EH (cell line): ENCODE results near the gene F2R.
A peak's percentile ranks its signal among the peaks of the same experiment; 100 is the strongest.
"Not testable (repeated sequence)": the region's sequence is repeated elsewhere in the genome, so short reads cannot be mapped to it uniquely, and the experiment has no call there.

Source experiments
- DNase-seq: peaks from one replicate; pipeline ENCODE4 v3.0.0-alpha.2; 2015; ENCODE audit warnings: low read depth

The F2R gene

DNA sequence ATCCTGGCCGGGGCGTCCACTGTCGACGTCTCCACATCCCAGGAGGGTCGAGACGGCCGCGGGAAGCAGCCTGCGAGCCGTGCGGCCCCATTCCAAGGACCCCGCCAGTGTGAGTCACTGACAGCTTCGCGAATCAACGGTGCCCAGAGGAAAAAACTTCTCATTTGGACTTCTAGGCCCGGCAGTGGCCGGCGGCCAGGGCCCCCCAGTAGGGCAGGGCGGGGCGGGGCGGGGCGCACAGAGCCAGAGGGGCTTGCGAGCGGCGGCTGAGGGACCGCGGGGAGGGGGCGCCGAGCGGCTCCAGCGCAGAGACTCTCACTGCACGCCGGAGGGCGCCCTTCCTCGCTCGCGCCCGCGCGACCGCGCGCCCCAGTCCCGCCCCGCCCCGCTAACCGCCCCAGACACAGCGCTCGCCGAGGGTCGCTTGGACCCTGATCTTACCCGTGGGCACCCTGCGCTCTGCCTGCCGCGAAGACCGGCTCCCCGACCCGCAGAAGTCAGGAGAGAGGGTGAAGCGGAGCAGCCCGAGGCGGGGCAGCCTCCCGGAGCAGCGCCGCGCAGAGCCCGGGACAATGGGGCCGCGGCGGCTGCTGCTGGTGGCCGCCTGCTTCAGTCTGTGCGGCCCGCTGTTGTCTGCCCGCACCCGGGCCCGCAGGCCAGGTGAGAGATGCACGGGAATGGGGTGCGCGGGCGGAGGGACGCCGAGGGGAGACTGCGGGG is at the start of gene F2R:
Gene F2R, plus strand, starts transcription at position 391 of the 720 bp plus-strand sequence. Its CDS starts 182 bp downstream, at position 573.
- peak; percentile 66 for DNase-seq

DNA sequence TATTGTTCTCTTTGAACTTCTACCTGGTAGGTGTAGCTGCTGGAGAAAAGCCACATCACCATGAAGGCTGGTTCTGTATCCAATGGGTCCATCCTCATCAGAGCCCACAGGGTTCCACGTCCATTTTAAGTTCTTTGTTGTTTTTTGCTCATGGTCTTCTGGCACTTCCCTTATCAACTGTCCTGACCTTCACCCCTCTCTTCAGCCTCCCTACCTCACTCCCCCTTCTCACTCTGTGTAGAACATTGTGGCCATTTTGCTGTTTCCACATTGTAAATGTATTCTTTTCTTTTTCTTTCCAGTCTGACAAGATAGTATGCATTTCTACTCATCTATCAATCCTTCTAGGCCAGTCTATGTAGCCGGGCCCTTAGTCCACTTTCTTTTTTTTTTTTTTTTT is 48.4 kb upstream of the F2R start:
- DNase-seq = no peak

DNA sequence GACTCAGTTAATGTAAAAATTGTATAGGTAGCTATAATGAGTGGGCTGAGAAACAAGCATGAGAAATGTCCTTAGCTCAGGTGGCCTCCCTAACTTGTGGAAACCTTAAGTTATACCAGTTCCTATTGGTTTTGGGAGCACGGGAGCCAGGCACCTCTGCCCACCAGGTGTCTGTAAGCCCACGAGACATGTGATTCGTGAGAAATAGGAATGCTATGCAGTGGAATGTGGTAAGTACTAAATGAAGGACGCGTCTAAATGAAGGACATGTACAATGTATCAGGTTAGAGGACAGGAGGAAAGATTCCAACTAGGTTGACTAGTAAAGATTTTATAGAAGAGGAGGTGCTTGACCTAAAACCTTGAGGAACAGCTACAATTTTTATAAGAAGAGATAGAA is 46.7 kb upstream of the F2R start:
- no peak for DNase-seq

- DNase-seq = no peak
Measured at GRCh38 chr5:76670508-76670907, 45.4 kb upstream of the F2R start.

GRCh38 chr5:76672242-76672641 is 43.7 kb upstream of the F2R start:
- DNase-seq = no peak

DNA sequence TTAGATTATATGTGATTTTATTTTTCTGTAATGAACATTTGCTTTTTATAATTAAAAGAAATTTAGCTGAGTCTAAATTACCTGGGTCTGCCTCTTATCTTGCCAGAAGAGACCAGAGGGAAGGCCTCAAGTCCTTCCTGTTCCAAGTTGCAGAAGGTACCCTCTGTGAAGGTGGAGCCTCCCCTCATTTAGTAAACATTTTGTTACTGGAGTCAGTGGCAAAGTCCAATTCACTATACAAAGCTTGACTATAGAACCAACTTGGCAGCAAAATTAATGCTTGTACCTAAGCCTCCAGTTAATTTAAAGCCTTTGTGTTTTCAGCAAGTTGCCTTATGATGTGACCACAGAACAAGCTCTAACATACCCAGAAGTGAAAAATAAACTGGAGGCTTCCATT is 42.8 kb upstream of the F2R start:
- no peak for DNase-seq

DNA sequence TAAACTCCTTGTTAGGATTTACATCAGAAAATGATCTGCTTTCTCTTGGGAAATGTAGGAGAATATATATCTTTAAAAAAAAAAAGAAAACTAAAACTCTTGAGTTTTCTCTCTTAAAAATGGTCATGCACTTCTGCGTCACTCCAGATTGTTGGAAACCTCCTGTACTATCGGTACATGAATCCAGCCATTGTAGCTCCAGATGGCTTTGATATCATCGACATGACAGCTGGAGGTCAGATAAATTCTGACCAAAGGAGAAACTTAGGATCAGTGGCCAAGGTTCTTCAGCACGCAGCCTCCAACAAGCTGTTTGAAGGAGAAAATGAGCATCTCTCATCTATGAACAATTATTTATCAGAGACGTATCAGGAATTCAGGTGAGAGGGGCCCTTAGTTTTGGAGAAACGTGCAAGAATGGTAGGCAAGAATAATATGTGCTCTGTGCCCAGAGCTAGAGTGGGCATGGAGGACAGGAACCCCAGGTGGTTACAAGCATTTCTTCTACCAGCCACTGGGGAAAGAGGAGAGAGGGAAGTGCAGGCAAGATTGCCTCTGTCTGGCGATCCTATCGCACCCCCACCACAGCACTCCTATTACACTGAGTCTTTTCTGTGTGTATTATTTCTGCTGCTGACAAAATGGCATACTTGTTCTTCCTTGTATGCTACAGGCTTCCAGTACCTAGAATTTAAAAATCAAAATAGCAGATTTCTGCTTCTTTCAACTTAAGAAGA is 41.4 kb upstream of the F2R start:
- DNase-seq = no peak

- no peak for DNase-seq
Measured at GRCh38 chr5:76675364-76675763, 40.6 kb upstream of the F2R start.

DNA sequence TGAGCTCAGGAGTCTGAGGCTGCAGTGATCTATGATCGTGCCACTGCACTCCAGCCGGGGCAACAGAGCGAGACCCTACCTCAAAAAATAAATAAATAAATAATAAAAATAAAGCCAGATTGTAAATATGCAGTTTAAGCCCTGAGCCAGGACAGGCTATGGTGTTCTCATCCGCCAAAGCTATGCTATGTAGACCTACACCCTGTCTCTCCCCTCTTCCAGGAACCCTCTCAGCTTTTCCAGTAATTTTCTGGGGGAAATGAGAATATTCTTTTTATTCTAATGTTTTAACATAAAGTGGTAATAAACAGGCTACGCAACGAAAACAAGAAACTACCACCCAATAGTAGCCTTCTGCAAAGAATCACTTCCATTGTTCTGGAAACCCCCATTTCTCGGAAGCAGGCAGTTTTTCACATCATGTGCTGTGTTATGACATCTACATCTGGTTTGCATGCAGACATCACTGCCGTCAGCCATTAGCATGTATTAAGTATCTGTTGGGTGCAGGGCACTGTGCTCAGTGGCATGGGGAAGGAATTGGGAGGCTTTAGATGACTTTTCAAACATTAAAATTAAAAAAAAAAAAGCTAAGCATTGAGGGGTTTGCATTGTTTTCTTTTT is 38.0 kb upstream of the F2R start:
- DNase-seq = no peak

DNA sequence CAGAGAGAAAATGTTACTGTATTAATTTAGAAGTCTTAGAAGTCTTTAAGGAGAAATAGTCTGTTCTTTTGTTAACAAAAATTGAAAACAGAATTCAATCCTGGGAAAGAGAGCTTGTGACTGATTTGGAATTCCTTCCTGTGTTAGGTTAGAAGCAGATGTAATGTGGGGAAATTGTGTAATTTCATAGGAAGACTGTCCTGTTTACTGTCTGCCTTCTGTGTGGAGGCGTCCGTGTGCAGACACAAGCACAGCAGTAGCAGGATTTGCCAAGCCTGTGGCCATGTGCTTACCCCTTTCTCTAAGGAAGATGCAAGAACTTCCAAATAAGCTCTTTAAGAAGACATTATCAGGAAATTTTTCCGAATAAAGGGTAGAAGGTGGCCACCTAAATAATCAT is 36.7 kb upstream of the F2R start:
- DNase-seq = peak; percentile 43

- DNase-seq = not testable (repeated sequence)
Measured at GRCh38 chr5:76680826-76681225, 35.1 kb upstream of the F2R start.

- DNase-seq = no peak
Measured at GRCh38 chr5:76681287-76681686, 34.6 kb upstream of the F2R start.

- peak; percentile 16 for DNase-seq
Measured at GRCh38 chr5:76682387-76682786, 33.5 kb upstream of the F2R start.

DNA sequence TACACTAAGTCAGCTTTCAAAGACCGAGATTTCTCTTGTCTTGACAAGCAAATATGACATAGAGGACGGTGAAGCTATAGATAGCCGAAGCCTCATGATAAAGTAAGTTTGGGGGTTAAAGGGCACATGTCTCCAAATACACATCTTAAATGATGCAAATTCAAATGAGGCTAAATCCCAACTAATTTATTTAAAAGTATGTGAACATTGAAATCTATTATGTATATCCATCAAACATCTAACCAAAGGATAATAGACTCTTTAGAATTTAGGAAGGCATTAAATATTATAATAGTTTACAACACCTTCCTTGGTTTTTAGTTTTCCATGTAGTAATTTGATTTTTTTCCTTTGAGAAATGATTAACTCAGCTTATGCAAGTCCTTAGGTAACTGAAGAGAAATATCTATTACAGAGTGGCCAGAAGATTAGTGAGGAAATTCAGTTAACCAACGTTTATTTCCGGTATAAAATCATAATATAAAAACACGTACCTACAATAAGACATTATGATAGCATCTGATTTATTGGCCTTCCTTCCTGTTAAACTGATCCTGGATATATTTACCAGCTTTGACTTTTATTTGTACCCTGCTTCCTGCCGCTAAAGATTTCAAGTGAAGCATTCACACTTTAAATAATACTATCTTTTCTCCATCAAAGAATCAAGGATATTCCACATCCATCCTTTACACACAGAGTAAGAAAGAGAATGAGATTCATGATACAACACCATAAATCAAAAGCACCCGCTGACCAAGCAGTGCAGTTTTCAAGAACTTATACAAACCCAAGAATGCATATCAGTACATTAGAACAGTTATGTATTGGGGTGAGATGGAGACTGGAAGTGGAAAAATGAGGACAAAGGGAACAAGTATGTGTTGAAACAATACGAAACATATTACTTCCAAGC is 31.9 kb upstream of the F2R start:
- DNase-seq = no peak

- peak; percentile 39 for DNase-seq
Measured at GRCh38 chr5:76684756-76685519, 31.0 kb upstream of the F2R start.

DNA sequence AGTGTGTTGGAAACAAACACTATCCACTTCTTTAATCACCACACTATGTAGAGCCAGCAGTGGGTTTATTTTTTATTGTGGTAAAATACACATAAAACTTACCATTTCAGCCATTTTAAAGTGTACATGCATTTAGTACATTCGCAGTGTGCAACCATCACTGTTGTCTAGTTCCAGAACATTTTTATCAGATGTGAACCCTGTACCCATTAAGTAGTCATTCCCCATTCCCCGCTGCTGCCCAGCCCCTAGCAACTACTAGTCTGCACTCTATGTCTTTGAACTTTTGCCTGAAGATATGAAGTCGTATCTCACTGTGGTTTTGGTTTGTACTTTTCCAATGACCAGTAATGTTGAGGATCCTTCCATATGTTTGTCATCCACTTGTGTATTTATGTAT is 30.2 kb upstream of the F2R start:
- DNase-seq = no peak

DNA sequence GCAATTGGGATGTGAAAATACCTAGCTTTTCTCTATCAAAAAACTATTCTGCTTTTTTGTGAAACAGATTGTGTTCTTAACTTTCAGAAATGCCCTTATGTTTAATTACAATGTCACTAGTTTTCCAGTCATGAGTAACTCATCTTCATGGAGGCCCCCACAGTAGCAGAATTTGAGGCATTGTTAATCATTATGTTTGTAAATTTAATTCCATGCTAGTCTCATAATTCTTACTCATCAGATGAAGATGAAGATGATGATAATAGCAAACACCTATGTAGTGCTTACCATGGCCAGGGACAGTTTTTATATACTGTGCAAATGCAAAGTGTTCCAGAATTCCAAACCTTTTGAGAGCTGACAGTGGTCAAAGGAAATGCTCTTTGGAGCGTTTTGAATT is 27.7 kb upstream of the F2R start:
- peak; percentile 15 for DNase-seq

- peak; percentile 87 for DNase-seq
Measured at GRCh38 chr5:76688836-76689235, 27.1 kb upstream of the F2R start.

DNA sequence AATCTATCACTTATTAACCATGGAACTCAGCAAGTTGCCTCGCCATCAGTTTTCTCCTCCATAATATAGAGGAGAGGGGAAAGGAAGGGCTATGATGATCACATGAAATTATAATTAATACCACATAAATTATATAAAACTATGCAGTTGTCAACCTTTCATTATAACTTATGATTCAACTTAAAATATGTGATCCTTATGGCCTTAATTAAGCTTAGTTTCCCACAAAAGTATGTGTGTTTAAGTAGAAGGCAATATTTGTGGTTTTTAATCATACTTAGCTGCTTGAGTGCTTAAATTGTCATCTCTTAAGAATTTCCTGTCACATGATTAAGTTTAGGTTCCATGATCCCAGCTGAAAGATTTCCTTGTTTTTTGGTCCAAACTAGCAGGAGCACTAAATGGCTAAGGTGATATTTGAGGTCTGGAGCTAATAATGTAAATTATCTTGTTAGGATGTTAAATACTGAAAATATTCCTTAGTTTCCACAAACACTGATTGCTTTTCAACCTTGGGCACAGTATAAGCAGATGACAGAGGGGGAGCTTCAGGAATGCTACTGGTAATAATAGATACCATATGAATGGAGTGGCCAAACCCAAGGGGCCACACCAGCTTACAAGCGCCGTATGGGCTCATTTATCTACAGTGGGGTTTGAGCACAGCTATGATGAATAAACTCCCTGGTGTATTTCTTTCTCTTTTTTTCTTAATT is 26.4 kb upstream of the F2R start:
- DNase-seq = peak; percentile 97

DNA sequence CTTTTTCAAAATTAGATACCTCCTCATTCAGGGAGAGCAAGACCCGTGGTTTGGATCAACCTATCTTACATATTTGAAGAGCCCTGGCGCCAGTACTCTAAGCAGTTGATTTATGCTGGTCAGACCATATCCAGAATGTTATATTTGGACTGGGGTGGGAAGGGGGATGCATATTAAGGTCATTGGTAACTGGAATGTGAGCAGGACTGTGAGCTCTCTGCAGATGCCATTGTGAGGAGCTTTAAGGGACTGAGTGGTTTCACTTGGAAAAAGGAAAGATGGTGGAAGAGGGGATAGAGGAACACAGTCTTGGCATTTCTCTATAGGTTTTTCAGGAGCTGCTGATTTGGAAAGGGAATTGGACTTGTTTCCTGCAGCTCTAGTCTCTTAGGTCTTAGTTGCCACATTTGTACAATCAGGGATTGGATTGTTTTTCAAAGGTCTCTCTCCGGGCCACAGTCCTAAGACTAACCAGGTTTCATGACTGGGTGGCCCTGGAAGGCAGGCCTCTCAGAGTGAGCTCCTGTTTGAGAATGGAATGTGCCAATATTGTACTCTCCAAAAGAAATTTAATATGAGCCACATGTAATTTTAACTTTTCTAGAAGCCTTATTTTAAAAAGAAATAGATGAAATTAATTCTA is 25.8 kb upstream of the F2R start:
- no peak for DNase-seq
